ENCODE measurements around the gene ARPP19. TPM values are rescaled to one million over a fixed set of nuclear protein-coding genes. Genes with fewer than 3 reads are reported as not detected.

The ARPP19 gene
- total RNA-seq, 1 experiment from 2014 or later, result 163 TPM

GRCh38 chr15:52563501-52564060 lies 5.2 kb downstream of the ARPP19 start:
- Histone ChIP-seq H3K4me1 (ENCODE audit: control insufficient read depth in 1 of 2, insufficient read depth in 2 of 2, low read length in 2 of 2) (peaks cover 9 to 18% of the 10 kb centered on the region in 2 experiments), H3K9me3 (ENCODE audit: control insufficient read depth in 1 of 2, insufficient read depth in 1 of 2, low read depth in 1 of 2, low read length in 2 of 2) (no peaks in the 10 kb centered on the region), H3K4me2 (ENCODE audit: low read length) (no peak overlapping the region), H3K79me2 (ENCODE audit: insufficient read depth, low read length) (peaks cover 100% of the 10 kb centered on the region), H3K36me3 (ENCODE audit: control insufficient read depth in 1 of 2, insufficient read depth in 2 of 2, low read length in 2 of 2) (peaks cover 0 to 2% of the 10 kb centered on the region in 2 experiments; a peak in 1 of 4 replicates), H3K9ac (ENCODE audit: low read length) (no peak overlapping the region), H2AFZ (ENCODE audit: low read depth, low read length, poor library complexity, severe bottlenecking) (no peak overlapping the region), H3K27me3 (ENCODE audit: insufficient read depth, low read length) (no peaks in the 10 kb centered on the region), H3K9me2 (ENCODE audit: insufficient read depth) (no peaks in the 10 kb centered on the region), H3K4me3 (replicated peaks in 1 of 2; ENCODE audit: low read depth in 1 of 2, low read length in 2 of 2) (no peak overlapping the region), H3K27ac (ENCODE audit: low read depth, low read length) (no peak overlapping the region), H4K20me1 (ENCODE audit: insufficient read depth) (peaks cover 71% of the 10 kb centered on the region)
- BruUV-seq (replicated peaks), result no TSS peak
- POLR2A ChIA-PET, result no interaction called here
- CTCF ChIA-PET, result no interaction called here
- DNase-seq (ENCODE audit: low read depth, low spot score) (no peak), ATAC-seq (no peak)
- RAD21 ChIA-PET (ENCODE audit: low non-redundant PET in 1 of 2, low total read pairs in 2 of 2, uncharacterized antibody in 2 of 2, unreplicated experiment in 2 of 2), result no interaction called here
- intact Hi-C loops (cut with micrococcal nuclease), result loop anchor here (10.0 kb wide), 2 partner anchors 171 to 309 kb away; no protein-coding TSS in a partner anchor
- TF ChIP-seq FOSL1 (IDR thresholded peaks at IDR 0.05; ENCODE audit: low read depth), result no peak
- TF ChIP-seq EGR1 (IDR thresholded peaks at IDR 0.05; ENCODE audit: low read depth), result no peak
- TF ChIP-seq ZNF274 (IDR thresholded peaks at IDR 0.05; ENCODE audit: low read depth, low read length), result no peak
- no peak for TF ChIP-seq YY1 (IDR thresholded peaks at IDR 0.05; ENCODE audit: extremely low read depth, insufficient replicate concordance, low read depth, low read length)
- TF ChIP-seq CEBPB (IDR thresholded peaks at IDR 0.05; ENCODE audit: low read depth), result no peak
- no peak for TF ChIP-seq ELF1 (IDR thresholded peaks at IDR 0.05; ENCODE audit: borderline replicate concordance, low read depth)
- TF ChIP-seq SP1 (IDR thresholded peaks at IDR 0.05; ENCODE audit: low read depth), result no peak
- no peak for TF ChIP-seq POLR2AphosphoS5 (IDR thresholded peaks at IDR 0.05; ENCODE audit: low read depth, low read length)
- TF ChIP-seq ATF3 (IDR thresholded peaks at IDR 0.05), result no peak
- TF ChIP-seq CBX3 (IDR thresholded peaks at IDR 0.05; ENCODE audit: low read depth), result no peak
- TF ChIP-seq SRF (IDR thresholded peaks at IDR 0.05; ENCODE audit: low read depth), result no peak
- TF ChIP-seq, protein P1, sequence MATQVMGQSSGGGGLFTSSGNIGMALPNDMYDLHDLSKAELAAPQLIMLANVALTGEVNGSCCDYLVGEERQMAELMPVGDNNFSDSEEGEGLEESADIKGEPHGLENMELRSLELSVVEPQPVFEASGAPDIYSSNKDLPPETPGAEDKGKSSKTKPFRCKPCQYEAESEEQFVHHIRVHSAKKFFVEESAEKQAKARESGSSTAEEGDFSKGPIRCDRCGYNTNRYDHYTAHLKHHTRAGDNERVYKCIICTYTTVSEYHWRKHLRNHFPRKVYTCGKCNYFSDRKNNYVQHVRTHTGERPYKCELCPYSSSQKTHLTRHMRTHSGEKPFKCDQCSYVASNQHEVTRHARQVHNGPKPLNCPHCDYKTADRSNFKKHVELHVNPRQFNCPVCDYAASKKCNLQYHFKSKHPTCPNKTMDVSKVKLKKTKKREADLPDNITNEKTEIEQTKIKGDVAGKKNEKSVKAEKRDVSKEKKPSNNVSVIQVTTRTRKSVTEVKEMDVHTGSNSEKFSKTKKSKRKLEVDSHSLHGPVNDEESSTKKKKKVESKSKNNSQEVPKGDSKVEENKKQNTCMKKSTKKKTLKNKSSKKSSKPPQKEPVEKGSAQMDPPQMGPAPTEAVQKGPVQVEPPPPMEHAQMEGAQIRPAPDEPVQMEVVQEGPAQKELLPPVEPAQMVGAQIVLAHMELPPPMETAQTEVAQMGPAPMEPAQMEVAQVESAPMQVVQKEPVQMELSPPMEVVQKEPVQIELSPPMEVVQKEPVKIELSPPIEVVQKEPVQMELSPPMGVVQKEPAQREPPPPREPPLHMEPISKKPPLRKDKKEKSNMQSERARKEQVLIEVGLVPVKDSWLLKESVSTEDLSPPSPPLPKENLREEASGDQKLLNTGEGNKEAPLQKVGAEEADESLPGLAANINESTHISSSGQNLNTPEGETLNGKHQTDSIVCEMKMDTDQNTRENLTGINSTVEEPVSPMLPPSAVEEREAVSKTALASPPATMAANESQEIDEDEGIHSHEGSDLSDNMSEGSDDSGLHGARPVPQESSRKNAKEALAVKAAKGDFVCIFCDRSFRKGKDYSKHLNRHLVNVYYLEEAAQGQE (IDR thresholded peaks at IDR 0.05; ENCODE audit: low read depth), result no peak
- TF ChIP-seq ZFX (IDR thresholded peaks at IDR 0.05), result no peak
- no peak for TF ChIP-seq POLR2A (IDR thresholded peaks at IDR 0.05; ENCODE audit: borderline replicate concordance, extremely low read depth, insufficient read depth, insufficient read length)

Measured in HCT116 (cell line).